ENCODE data around the gene USP5. TPM values are rescaled to one million over a fixed set of nuclear protein-coding genes. Genes with fewer than 3 reads are reported as not detected.
"Not testable (repeated sequence)": the region's sequence is repeated elsewhere in the genome, so short reads cannot be mapped to it uniquely, and the experiment has no call there.

Gene USP5
- total and polyA plus RNA-seq, 2 donors (not counting 1 experiment from before 2014, with no cell fraction given): 35.1 to 59.7 TPM

GRCh38 chr12:6884539-6884938 is 32.6 kb downstream of the USP5 start:
- intact Hi-C loops (cut with micrococcal nuclease): no loop called here
- no peak overlapping the region for H3K4me2 ChIP-seq (replicated peaks; ENCODE audit: low read depth, low read length, poor library complexity, severe bottlenecking)
- H2AFZ ChIP-seq (ENCODE audit: insufficient read depth, low read depth, low read length, poor library complexity, severe bottlenecking): no peak overlapping the region
- H3K79me2 ChIP-seq (ENCODE audit: control insufficient read depth, insufficient read depth, low read length): no peaks in the 10 kb centered on the region
- H3K9me3 ChIP-seq (ENCODE audit: control extremely low read depth in 1 of 3, control insufficient read depth in 2 of 3, insufficient read depth in 1 of 3, low read length in 2 of 3): no peaks in the 10 kb centered on the region
- H3K4me3 Mint-ChIP-seq: no peak overlapping the region
- no peaks in the 10 kb centered on the region for H3K9me3 Mint-ChIP-seq (ENCODE audit: insufficient read depth)
- H3K9ac ChIP-seq (ENCODE audit: low read length): no peak overlapping the region
- H3K27ac ChIP-seq (ENCODE audit: low read length in 2 of 2): no peak overlapping the region
- no peaks in the 10 kb centered on the region for H3K27me3 ChIP-seq (replicated peaks in 1 of 4; ENCODE audit: control extremely low read depth in 1 of 4, control insufficient read depth in 3 of 4, insufficient read depth in 4 of 4, low read length in 3 of 4)
- no peaks in the 10 kb centered on the region for H4K20me1 ChIP-seq (ENCODE audit: control insufficient read depth, insufficient read depth, low read length, poor library complexity, severe bottlenecking)
- CTCF ChIA-PET: interaction anchor here (0.7 to 1.6 kb wide), 3 partner anchors 11 to 119 kb away, joined by 3 to 4 read pairs (median 3); partner anchors contain the start of gene SPSB2
- H3K27me3 Mint-ChIP-seq: no peaks in the 10 kb centered on the region
- H3K36me3 ChIP-seq (replicated peaks in 1 of 2; ENCODE audit: control extremely low read depth in 1 of 2, control insufficient read depth in 1 of 2, extremely low read depth in 1 of 2, insufficient read depth in 2 of 2, low read length in 1 of 2): peaks cover 0 to 5% of the 10 kb centered on the region in 2 experiments
- POLR2A ChIA-PET: no interaction called here
- WGBS (ENCODE audit: insufficient coverage): 94% methylated on average over 14 of the region's 22 CpGs
- H3K4me1 ChIP-seq (ENCODE audit: control insufficient read depth in 2 of 2, insufficient read depth in 2 of 2, low read length in 2 of 2): no peaks in the 10 kb centered on the region
- TF ChIP-seq EZH2 (IDR thresholded peaks at IDR 0.05; ENCODE audit: borderline replicate concordance, insufficient read depth, low read depth, low read length, poor library complexity, severe bottlenecking) (no peak), CTCF (IDR thresholded peaks at IDR 0.05) (no peak)
- no peaks in the 10 kb centered on the region for H3K4me1 Mint-ChIP-seq
- ATAC-seq (ENCODE audit: low read depth): no peak
- H3K4me3 ChIP-seq (ENCODE audit: control extremely low read depth in 1 of 5, extremely low read depth in 1 of 5, insufficient read depth in 1 of 5, low read depth in 2 of 5, low read length in 4 of 5): no peak overlapping the region
- no peak overlapping the region for H3K27ac Mint-ChIP-seq
- DNase-seq: no peak

GRCh38 chr12:6886206-6886999 is 34.5 kb downstream of the USP5 start:
- H3K27me3 ChIP-seq (replicated peaks in 1 of 4; ENCODE audit: control extremely low read depth in 1 of 4, control insufficient read depth in 3 of 4, insufficient read depth in 4 of 4, low read length in 3 of 4); H3K4me3 ChIP-seq (ENCODE audit: control extremely low read depth in 1 of 5, extremely low read depth in 1 of 5, insufficient read depth in 1 of 5, low read depth in 2 of 5, low read length in 4 of 5); H3K4me1 ChIP-seq (ENCODE audit: control insufficient read depth in 2 of 2, insufficient read depth in 2 of 2, low read length in 2 of 2); H3K27ac Mint-ChIP-seq; H3K9ac ChIP-seq (ENCODE audit: low read length); H3K27me3 Mint-ChIP-seq; H3K27ac ChIP-seq (ENCODE audit: low read length in 2 of 2); H3K9me3 ChIP-seq (ENCODE audit: control extremely low read depth in 1 of 3, control insufficient read depth in 2 of 3, insufficient read depth in 1 of 3, low read length in 2 of 3); H3K79me2 ChIP-seq (ENCODE audit: control insufficient read depth, insufficient read depth, low read length); H3K4me3 Mint-ChIP-seq; H2AFZ ChIP-seq (ENCODE audit: insufficient read depth, low read depth, low read length, poor library complexity, severe bottlenecking); H3K4me2 ChIP-seq (replicated peaks; ENCODE audit: low read depth, low read length, poor library complexity, severe bottlenecking); intact Hi-C loops (cut with micrococcal nuclease); H3K36me3 ChIP-seq (replicated peaks in 1 of 2; ENCODE audit: control extremely low read depth in 1 of 2, control insufficient read depth in 1 of 2, extremely low read depth in 1 of 2, insufficient read depth in 2 of 2, low read length in 1 of 2); ATAC-seq (ENCODE audit: low read depth); H3K9me3 Mint-ChIP-seq (ENCODE audit: insufficient read depth); POLR2A ChIA-PET; H4K20me1 ChIP-seq (ENCODE audit: control insufficient read depth, insufficient read depth, low read length, poor library complexity, severe bottlenecking); DNase-seq: not testable (repeated sequence)
- H3K4me1 Mint-ChIP-seq: peaks cover 11% of the 10 kb centered on the region
- 50% methylated on average over 2 of the region's 15 CpGs for WGBS (ENCODE audit: insufficient coverage)
- CTCF ChIA-PET: interaction anchor here (1.6 kb wide), 1 partner anchor 13 kb away, joined by 8 read pairs; the partner anchor contains the start of gene SPSB2

Data from B cell (primary cell).